ENCODE measurements around the gene GNAL.

- TF ChIP-seq EZH2 (IDR thresholded peaks at IDR 0.05; ENCODE audit: low read length, unreplicated experiment) (no peak), CTCF (conservative IDR thresholded peaks at IDR 0.05; ENCODE audit: low read depth, low read length) (no peak), EZH2phosphoT487 (IDR thresholded peaks at IDR 0.05; ENCODE audit: borderline replicate concordance, low read length) (no peak)
These were observed 31.0 kb upstream of the GNAL start for GRCh38 chr18:11658019-11658418.
